ENCODE measurements around the gene KEL. TPM values are rescaled to one million over a fixed set of nuclear protein-coding genes. Genes with fewer than 3 reads are reported as not detected.

Gene KEL
- not detected in 2 replicates for total RNA-seq

GRCh38 chr7:142961973-142962926, at the start of gene KEL:
Gene KEL, minus strand, starts transcription at chr7:142962363. Its CDS starts 157 bp downstream, at chr7:142962206.

GRCh38 chr7:142939226-142939910, 22.8 kb downstream of the KEL start, which contains the start of gene LLCFC1:
Gene LLCFC1, plus strand, starts transcription at chr7:142939484. Its CDS starts 138 bp downstream, at chr7:142939622.

GRCh38 chr7:142933624-142934023, 28.5 kb downstream of the KEL start, which contains the start of gene TRPV5:
Gene TRPV5, minus strand, starts transcription at chr7:142933746. Its CDS starts 287 bp downstream, at chr7:142933459.

Other genes with a start within 250 kb of the KEL start
- gene PRSS1, start 212.9 kb downstream of the KEL start, total RNA-seq: not detected in 2 replicates
- not detected in 2 replicates for gene PRSS2, start 191.4 kb downstream of the KEL start, total RNA-seq
- gene EPHB6, start 107.3 kb downstream of the KEL start, total RNA-seq: 2.6 and 3.6 TPM in 2 replicates
- gene TRPV6, start 76.6 kb downstream of the KEL start, total RNA-seq: not detected in 2 replicates
- gene TRPV5, start 28.6 kb downstream of the KEL start, total RNA-seq: not detected in 2 replicates
- not detected in 2 replicates for gene LLCFC1, start 22.9 kb downstream of the KEL start, total RNA-seq
- not detected in 2 replicates for gene OR9A2, start 64.8 kb upstream of the KEL start, total RNA-seq
- not detected in 2 replicates for gene OR6V1, start 90.0 kb upstream of the KEL start, total RNA-seq
- gene PIP, start 169.7 kb upstream of the KEL start, total RNA-seq: not detected in 2 replicates
- not detected in 2 replicates for gene TAS2R39, start 221.1 kb upstream of the KEL start, total RNA-seq